Activated naive CD8-positive, alpha-beta T cell treated with anti-CD3 and anti-CD28 coated beads for 36 hours (primary cell): ENCODE measurements around the gene CBLC. TPM values are rescaled to one million over a fixed set of nuclear protein-coding genes. Genes with fewer than 3 reads are reported as not detected.

Experiments
- DNase-seq: peaks from one replicate; pipeline ENCODE4 v3.0.0; 2021
- H3K27ac Mint-ChIP-seq: one replicate; pipeline ENCODE4 v1.8.0; 2022; ENCODE audit warnings: mild to moderate bottlenecking, moderate library complexity, mixed read lengths
- H3K27me3 Mint-ChIP-seq: one replicate; pipeline ENCODE4 v1.8.0; 2022; ENCODE audit warnings: mild to moderate bottlenecking, mixed read lengths
- H3K36me3 Mint-ChIP-seq: one replicate; pipeline ENCODE4 v1.8.0; 2021; ENCODE audit warnings: mild to moderate bottlenecking, mixed read lengths
- H3K4me1 Mint-ChIP-seq: one replicate; pipeline ENCODE4 v1.8.0; 2021; ENCODE audit warnings: mixed read lengths
- H3K4me3 Mint-ChIP-seq: one replicate; pipeline ENCODE4 v1.8.0; 2022; ENCODE audit warnings: mild to moderate bottlenecking, moderate library complexity, mixed read lengths
- H3K9me3 Mint-ChIP-seq: one replicate; pipeline ENCODE4 v1.8.0; 2022; ENCODE audit warnings: mixed read lengths
- total RNA-seq, 2 experiments: library from RNA; stranded (reverse); gene quantifications; one replicate each; pipeline ENCODE4 v1.2.3, GENCODE V29; 2021

CBLC gene, protein sequence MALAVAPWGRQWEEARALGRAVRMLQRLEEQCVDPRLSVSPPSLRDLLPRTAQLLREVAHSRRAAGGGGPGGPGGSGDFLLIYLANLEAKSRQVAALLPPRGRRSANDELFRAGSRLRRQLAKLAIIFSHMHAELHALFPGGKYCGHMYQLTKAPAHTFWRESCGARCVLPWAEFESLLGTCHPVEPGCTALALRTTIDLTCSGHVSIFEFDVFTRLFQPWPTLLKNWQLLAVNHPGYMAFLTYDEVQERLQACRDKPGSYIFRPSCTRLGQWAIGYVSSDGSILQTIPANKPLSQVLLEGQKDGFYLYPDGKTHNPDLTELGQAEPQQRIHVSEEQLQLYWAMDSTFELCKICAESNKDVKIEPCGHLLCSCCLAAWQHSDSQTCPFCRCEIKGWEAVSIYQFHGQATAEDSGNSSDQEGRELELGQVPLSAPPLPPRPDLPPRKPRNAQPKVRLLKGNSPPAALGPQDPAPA
- total RNA-seq, result not detected

DNA sequence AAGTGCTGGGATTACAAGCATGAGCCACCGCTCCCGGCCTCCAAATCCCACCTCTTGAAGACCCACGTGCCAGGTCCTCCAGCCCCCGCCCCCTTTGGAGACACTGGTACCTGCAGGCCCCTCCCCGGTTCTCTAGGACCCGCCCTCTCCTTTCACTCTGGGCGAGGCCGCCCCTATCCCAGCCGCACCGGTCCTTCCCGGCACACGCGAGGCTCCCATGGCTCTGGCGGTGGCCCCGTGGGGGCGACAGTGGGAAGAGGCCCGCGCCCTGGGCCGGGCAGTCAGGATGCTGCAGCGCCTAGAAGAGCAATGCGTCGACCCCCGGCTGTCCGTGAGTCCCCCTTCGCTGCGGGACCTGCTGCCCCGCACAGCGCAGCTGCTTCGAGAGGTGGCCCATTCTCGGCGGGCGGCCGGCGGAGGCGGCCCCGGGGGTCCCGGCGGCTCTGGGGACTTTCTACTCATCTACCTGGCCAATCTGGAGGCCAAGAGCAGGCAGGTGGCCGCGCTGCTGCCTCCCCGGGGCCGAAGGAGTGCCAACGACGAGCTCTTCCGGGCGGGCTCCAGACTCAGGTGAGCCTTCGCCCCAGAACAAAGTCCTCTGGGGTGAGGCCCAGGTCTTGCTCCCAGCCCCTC lies at the start of gene CBLC:
Gene CBLC (plus strand): TSS at position 176 of the 633 bp plus-strand sequence. CDS start 42 bp downstream, at position 218.
- Mint-ChIP-seq H3K27me3 (no peaks in the 10 kb centered on the region), H3K27ac (no peak within 1 kb of the TSS), H3K36me3 (no peaks in the 10 kb centered on the region), H3K9me3 (no peaks in the 10 kb centered on the region), H3K4me1 (no peaks in the 10 kb centered on the region), H3K4me3 (no peak within 1 kb of the TSS)
- DNase-seq, result no peak

DNA sequence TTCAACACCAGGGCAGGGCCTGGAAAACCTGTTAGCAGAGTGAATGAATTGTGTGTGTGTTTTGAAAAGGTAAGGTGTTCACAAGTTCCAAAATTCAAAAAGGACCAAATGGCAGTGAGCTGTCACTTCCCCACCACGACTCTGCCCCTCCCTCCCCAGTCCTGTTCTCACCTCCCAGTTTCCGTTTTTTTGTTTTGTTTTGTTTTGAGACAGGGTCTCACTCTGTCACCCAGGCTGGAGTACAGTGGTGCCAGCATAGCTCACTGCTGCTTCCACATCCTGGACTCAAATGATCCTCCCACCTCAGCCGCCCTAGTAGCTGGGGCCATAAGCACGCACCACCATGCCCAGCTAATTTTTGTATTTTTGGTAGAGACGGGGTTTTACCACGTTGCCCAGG lies 49.5 kb upstream of the CBLC start:
- Mint-ChIP-seq H3K4me1 (peaks cover 17% of the 10 kb centered on the region), H3K27me3 (no peaks in the 10 kb centered on the region), H3K9me3 (no peaks in the 10 kb centered on the region), H3K27ac (no peak overlapping the region), H3K36me3 (no peaks in the 10 kb centered on the region), H3K4me3 (no peak overlapping the region)
- no peak for DNase-seq

- DNase-seq, result no peak
- H3K4me3 Mint-ChIP-seq, result no peak overlapping the region
- H3K9me3 Mint-ChIP-seq, result no peaks in the 10 kb centered on the region
- H3K27ac Mint-ChIP-seq, result no peak overlapping the region
- peaks cover 4% of the 10 kb centered on the region for H3K4me1 Mint-ChIP-seq
- H3K27me3 Mint-ChIP-seq, result no peaks in the 10 kb centered on the region
- H3K36me3 Mint-ChIP-seq, result no peaks in the 10 kb centered on the region
Measured at GRCh38 chr19:44729516-44730033, 48.1 kb upstream of the CBLC start.

- no peak overlapping the region for H3K4me3 Mint-ChIP-seq
- peaks cover 2% of the 10 kb centered on the region for H3K4me1 Mint-ChIP-seq
- H3K27me3 Mint-ChIP-seq, result no peaks in the 10 kb centered on the region
- no peak overlapping the region for H3K27ac Mint-ChIP-seq
- DNase-seq, result no peak
- H3K36me3 Mint-ChIP-seq, result no peaks in the 10 kb centered on the region
- no peaks in the 10 kb centered on the region for H3K9me3 Mint-ChIP-seq
Measured at GRCh38 chr19:44731081-44731480, 46.6 kb upstream of the CBLC start.

- H3K4me1 Mint-ChIP-seq, result peaks cover 2% of the 10 kb centered on the region
- H3K4me3 Mint-ChIP-seq, result no peak overlapping the region
- no peak overlapping the region for H3K27ac Mint-ChIP-seq
- H3K27me3 Mint-ChIP-seq, result no peaks in the 10 kb centered on the region
- no peaks in the 10 kb centered on the region for H3K36me3 Mint-ChIP-seq
- DNase-seq, result no peak
- H3K9me3 Mint-ChIP-seq, result no peaks in the 10 kb centered on the region
Measured at GRCh38 chr19:44731622-44732021, 46.1 kb upstream of the CBLC start.

DNA sequence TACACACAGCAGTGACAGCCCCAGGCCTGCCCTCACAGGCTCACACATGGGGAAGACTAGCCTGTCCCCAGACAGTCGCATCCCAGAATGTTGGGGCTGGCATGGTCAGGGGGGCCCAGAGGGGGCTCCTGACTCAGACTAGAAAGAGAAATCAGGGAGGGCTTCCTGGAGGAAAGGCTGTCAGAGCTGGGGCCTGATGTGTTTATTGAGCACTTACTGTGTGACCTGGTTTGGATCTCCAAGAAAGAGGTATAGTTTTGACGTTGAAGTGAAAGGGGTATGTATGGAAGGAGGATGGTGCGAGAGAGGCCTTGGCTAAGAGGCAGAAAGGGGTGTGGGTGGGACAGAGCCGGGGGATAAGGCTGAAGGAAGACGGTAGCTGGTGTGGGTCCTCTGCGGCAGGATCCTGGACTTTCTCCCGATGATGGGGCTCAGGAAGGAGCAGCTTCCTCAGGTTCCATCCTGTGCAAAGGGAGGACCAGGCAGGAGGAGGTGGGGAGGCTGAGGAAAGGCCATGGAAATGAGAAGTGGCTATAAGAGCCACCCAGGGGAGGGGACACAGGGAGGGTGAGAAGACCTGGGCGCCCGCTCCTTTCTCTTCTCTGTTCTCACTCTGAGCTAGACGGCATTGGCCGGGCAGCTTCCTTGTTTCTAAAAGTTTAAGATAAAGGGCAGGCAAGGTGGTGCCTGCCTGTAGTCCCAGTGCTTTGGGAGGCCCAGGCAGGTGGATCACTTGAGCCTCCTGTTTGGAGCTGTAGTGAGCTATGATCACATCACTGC lies 45.3 kb upstream of the CBLC start:
- no peak for DNase-seq
- Mint-ChIP-seq H3K4me3 (no peak overlapping the region), H3K9me3 (no peaks in the 10 kb centered on the region), H3K36me3 (no peaks in the 10 kb centered on the region), H3K4me1 (peaks cover 2% of the 10 kb centered on the region), H3K27me3 (no peaks in the 10 kb centered on the region), H3K27ac (no peak overlapping the region)

- H3K4me3 Mint-ChIP-seq, result no peak overlapping the region
- no peaks in the 10 kb centered on the region for H3K36me3 Mint-ChIP-seq
- H3K4me1 Mint-ChIP-seq, result no peaks in the 10 kb centered on the region
- no peaks in the 10 kb centered on the region for H3K9me3 Mint-ChIP-seq
- DNase-seq, result no peak
- H3K27ac Mint-ChIP-seq, result no peak overlapping the region
- H3K27me3 Mint-ChIP-seq, result no peaks in the 10 kb centered on the region
Measured at GRCh38 chr19:44734357-44734756, 43.3 kb upstream of the CBLC start.

DNA sequence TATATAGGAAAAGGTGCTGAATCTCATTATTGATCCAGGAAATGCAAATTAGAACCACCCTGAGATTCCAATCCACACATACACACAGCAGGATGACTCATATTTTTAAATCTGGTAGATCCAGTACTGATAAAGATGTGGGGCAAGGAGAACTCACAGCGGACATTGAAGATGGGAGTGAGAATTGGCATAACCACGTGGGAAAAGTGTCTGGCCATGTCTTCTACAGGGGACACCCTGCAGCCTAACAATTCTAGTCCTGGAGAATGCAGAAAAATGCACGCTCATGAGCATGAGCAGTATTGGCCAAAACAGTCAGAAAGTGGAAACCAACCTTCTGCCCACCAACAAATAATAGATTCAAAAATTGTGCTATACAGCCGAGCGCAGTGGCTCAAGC lies 42.7 kb upstream of the CBLC start:
- no peak overlapping the region for H3K4me3 Mint-ChIP-seq
- H3K27me3 Mint-ChIP-seq, result no peaks in the 10 kb centered on the region
- no peaks in the 10 kb centered on the region for H3K4me1 Mint-ChIP-seq
- H3K36me3 Mint-ChIP-seq, result no peaks in the 10 kb centered on the region
- H3K9me3 Mint-ChIP-seq, result no peaks in the 10 kb centered on the region
- H3K27ac Mint-ChIP-seq, result no peak overlapping the region
- no peak for DNase-seq

DNA sequence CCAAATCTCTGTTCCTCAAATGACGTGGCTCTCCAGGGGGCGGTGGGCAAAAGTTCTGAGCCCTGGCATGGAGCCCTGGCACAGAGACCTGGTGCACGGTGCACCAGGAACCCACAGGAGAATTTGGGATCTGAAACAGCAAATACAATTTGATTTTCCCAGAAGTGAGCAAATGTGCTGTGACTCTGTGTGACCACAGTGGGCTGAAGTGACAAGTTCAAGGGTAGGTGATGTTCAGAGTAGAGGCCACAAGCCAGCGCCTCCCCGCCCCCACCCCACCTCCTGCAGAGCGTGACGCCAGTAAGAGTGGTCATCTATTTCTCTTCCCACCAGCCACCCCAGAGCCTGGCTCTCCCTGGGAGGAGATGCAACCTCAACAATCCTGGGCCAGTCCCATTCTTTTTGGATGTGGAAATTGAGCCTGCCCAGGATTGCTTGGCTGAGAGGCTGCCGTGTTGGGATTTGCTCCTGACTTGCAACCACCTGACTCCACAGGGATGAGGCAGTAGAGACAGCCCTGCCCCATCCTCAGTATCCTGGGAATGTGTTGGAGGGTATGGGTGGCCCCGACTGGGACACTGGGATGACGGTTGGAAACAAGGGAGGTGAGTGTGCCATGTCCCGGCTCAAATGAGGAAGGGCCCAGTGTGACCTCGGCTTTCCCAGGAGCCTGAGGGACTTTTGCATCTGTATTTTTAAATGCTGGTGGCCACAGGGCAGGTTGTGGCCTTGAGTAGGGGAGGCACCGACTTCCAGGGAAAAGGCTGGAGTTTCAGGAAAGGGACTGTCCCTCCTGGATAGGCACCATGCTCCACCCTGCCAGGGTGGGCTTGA lies 40.2 kb upstream of the CBLC start:
- Mint-ChIP-seq H3K4me3 (no peak overlapping the region), H3K36me3 (no peaks in the 10 kb centered on the region), H3K4me1 (no peaks in the 10 kb centered on the region), H3K27ac (no peak overlapping the region), H3K27me3 (no peaks in the 10 kb centered on the region), H3K9me3 (no peaks in the 10 kb centered on the region)
- DNase-seq, result no peak

- Mint-ChIP-seq H3K27me3 (no peaks in the 10 kb centered on the region), H3K4me1 (no peaks in the 10 kb centered on the region), H3K27ac (no peak overlapping the region), H3K9me3 (no peaks in the 10 kb centered on the region), H3K36me3 (no peaks in the 10 kb centered on the region), H3K4me3 (no peak overlapping the region)
- DNase-seq, result no peak
Measured at GRCh38 chr19:44738136-44738535, 39.6 kb upstream of the CBLC start.

GRCh38 chr19:44738603-44739558 lies 38.8 kb upstream of the CBLC start:
- H3K36me3 Mint-ChIP-seq, result no peaks in the 10 kb centered on the region
- H3K27me3 Mint-ChIP-seq, result no peaks in the 10 kb centered on the region
- H3K9me3 Mint-ChIP-seq, result no peaks in the 10 kb centered on the region
- no peak overlapping the region for H3K4me3 Mint-ChIP-seq
- no peaks in the 10 kb centered on the region for H3K4me1 Mint-ChIP-seq
- H3K27ac Mint-ChIP-seq, result no peak overlapping the region
- no peak for DNase-seq

DNA sequence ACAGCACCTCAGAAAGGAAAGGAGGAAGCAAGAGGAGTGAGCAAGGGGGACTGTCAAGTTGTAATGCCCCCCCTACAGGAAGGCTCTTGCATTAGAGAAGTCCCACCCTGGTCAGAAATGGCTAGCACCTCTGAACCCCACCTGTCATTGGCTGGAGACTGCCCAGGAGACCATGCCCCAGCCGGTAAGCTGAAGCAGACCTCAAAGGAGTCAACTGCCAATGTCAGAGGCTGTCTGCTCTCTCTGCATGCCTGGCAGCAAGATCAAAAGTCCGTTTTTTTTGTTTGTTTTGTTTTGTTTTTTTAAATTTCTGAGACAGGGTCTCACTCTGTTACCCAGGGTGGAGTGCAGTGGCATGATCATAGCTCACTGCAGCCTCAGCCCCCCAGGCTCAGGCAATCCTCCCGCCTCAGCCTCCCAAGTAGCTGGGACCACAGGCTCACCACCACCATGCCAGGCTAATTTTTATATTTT lies 37.3 kb upstream of the CBLC start:
- no peak overlapping the region for H3K4me3 Mint-ChIP-seq
- H3K27ac Mint-ChIP-seq, result no peak overlapping the region
- no peaks in the 10 kb centered on the region for H3K9me3 Mint-ChIP-seq
- H3K4me1 Mint-ChIP-seq, result peaks cover under 1% of the 10 kb centered on the region
- no peaks in the 10 kb centered on the region for H3K27me3 Mint-ChIP-seq
- no peaks in the 10 kb centered on the region for H3K36me3 Mint-ChIP-seq
- DNase-seq, result no peak

- Mint-ChIP-seq H3K4me3 (no peak overlapping the region), H3K4me1 (peaks cover 6% of the 10 kb centered on the region), H3K27ac (no peak overlapping the region), H3K27me3 (no peaks in the 10 kb centered on the region), H3K9me3 (no peaks in the 10 kb centered on the region), H3K36me3 (no peaks in the 10 kb centered on the region)
- no peak for DNase-seq
Measured at GRCh38 chr19:44741258-44741731, 36.4 kb upstream of the CBLC start.
